ENCODE measurements around the gene CHL1.

- TF ChIP-seq GATA3 (IDR thresholded peaks at IDR 0.05; ENCODE audit: low read depth, low read length) (no peak), GATA2 (IDR thresholded peaks at IDR 0.05; ENCODE audit: low read depth, low read length) (no peak)
Measured at GRCh38 chr3:217099-217813, 20.7 kb downstream of the CHL1 start.
